ENCODE measurements around the gene TJP2. TPM values are rescaled to one million over a fixed set of nuclear protein-coding genes. Genes with fewer than 3 reads are reported as not detected.

The TJP2 gene
- total RNA-seq, 1 donor from 2014 or later: 17.2 TPM

DNA sequence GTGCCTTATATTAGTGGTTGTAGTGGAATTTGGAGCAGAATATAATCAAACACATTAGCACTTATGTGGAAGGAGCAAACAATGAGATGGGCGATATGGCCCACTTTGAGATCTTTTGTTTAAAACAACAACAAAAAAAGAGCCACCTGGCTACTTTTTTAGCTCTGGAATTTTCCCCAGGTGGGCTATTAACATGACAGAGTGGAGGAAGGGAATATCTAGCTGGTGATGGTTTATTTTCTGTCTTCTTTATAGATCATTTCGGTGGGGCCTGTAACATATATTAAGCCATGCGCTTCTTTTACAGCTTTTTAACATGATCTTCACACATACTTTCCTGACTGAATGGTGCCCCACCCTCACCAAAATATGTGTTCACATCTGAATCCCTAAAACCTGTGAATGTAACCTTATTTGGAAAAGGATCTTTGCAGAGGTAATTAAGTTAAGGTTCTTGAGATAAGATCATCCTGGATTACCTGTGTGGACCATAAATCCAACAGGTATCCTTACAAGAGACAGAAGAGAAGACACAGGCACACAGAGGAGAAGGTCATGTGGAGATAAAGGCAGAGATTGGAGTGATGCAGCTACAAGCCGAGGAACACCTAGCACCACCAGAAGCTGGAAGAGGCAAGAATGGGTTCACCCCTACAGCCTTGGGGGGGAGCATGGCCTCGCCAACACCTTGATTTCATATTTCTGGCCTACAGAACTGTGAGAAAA is 134.3 kb downstream of the TJP2 start:
- H3K27me3 ChIP-seq (ENCODE audit: control insufficient read depth in 3 of 3, insufficient read depth in 3 of 3, low read length in 3 of 3): no peaks in the 10 kb centered on the region
- H3K9ac ChIP-seq (ENCODE audit: low read depth in 1 of 3, low read length in 3 of 3): no peak overlapping the region
- peaks cover 0 to 4% (median 3%) of the 10 kb centered on the region in 3 donors for H3K9me3 ChIP-seq (ENCODE audit: control insufficient read depth in 3 of 3, low read length in 3 of 3)
- no peak overlapping the region for H3K4me3 ChIP-seq (ENCODE audit: low read length in 3 of 3)
- H3K36me3 ChIP-seq (ENCODE audit: control insufficient read depth in 3 of 3, insufficient read depth in 3 of 3, low read length in 3 of 3): no peaks in the 10 kb centered on the region
- H3K4me1 ChIP-seq (ENCODE audit: control insufficient read depth in 3 of 3, insufficient read depth in 3 of 3, low read length in 3 of 3): no peaks in the 10 kb centered on the region
- H3K27ac ChIP-seq (ENCODE audit: low read depth, low read length): no peak overlapping the region

DNA sequence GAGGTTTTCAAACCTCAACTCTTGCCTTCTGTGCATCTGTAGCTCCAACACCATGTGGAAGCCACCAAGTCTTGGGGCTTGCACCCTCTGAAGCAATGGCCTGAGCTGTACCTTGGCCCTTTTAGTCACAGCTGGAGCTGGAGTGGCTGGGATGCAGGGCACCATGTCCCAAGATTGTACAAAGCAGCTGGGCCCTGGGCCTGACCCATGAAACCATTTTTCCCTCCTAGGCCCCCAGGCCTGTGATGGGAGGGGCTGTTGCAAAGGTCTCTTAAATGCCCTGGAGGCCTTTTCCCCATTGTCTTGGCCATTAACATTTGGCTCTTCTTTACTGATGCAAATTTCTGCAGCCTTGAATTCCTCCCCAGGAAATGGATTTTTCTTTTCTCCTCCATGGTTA is 139.1 kb downstream of the TJP2 start:
- H3K4me3 ChIP-seq (ENCODE audit: low read length in 3 of 3): no peak overlapping the region
- no peaks in the 10 kb centered on the region for H3K27me3 ChIP-seq (ENCODE audit: control insufficient read depth in 3 of 3, insufficient read depth in 3 of 3, low read length in 3 of 3)
- no peaks in the 10 kb centered on the region for H3K4me1 ChIP-seq (ENCODE audit: control insufficient read depth in 3 of 3, insufficient read depth in 3 of 3, low read length in 3 of 3)
- H3K36me3 ChIP-seq (ENCODE audit: control insufficient read depth in 3 of 3, insufficient read depth in 3 of 3, low read length in 3 of 3): no peaks in the 10 kb centered on the region
- H3K27ac ChIP-seq (ENCODE audit: low read depth, low read length): no peak overlapping the region
- no peak overlapping the region for H3K9ac ChIP-seq (ENCODE audit: low read depth in 1 of 3, low read length in 3 of 3)
- H3K9me3 ChIP-seq (ENCODE audit: control insufficient read depth in 3 of 3, low read length in 3 of 3): peaks cover 0 to 4% (median 3%) of the 10 kb centered on the region in 3 donors

DNA sequence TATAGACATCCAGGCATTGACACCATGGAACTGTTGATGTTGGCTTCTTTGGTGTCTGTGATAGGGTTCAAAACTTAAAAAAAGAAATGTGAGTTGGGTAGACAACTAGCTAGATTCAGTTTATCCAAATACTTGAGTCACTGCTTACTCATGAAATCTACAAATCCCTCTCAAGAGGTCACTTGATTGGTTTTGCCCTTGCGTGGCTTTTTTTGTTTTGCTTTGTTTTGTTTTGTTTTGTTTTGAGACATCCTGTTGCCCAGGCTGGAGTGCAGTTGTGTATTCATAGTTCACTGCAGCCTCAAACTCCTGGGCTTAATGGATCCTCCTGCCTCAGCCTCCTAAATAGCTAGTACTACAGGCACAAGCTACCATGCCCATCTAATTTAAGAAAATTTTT is 140.5 kb downstream of the TJP2 start:
- H3K27ac ChIP-seq (ENCODE audit: low read depth, low read length): no peak overlapping the region
- no peaks in the 10 kb centered on the region for H3K4me1 ChIP-seq (ENCODE audit: control insufficient read depth in 3 of 3, insufficient read depth in 3 of 3, low read length in 3 of 3)
- no peak overlapping the region for H3K9ac ChIP-seq (ENCODE audit: low read depth in 1 of 3, low read length in 3 of 3)
- no peaks in the 10 kb centered on the region for H3K36me3 ChIP-seq (ENCODE audit: control insufficient read depth in 3 of 3, insufficient read depth in 3 of 3, low read length in 3 of 3)
- no peak overlapping the region for H3K4me3 ChIP-seq (ENCODE audit: low read length in 3 of 3)
- peaks cover 0 to 4% (median 3%) of the 10 kb centered on the region in 3 donors for H3K9me3 ChIP-seq (ENCODE audit: control insufficient read depth in 3 of 3, low read length in 3 of 3)
- H3K27me3 ChIP-seq (ENCODE audit: control insufficient read depth in 3 of 3, insufficient read depth in 3 of 3, low read length in 3 of 3): no peaks in the 10 kb centered on the region

DNA sequence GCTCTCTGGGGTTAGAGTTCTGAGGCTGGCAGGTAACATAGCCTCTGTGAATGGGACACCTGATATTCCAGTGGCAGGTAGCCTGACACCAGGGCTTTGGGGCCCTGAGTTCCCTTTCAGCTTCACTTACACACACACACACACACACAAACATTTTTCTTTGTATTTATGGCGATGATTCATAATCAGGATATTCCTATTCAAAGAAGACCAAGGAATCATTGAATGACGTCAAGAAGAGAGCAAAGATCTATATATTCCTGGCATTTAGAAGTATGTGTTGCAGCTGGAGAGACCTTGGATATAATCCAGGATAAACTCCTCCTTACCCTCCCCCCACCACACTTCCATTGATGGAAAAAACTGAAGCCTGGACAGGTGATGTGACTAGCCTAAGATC is 143.0 kb downstream of the TJP2 start:
- Histone ChIP-seq H3K27me3 (ENCODE audit: control insufficient read depth in 3 of 3, insufficient read depth in 3 of 3, low read length in 3 of 3) (no peaks in the 10 kb centered on the region), H3K4me1 (ENCODE audit: control insufficient read depth in 3 of 3, insufficient read depth in 3 of 3, low read length in 3 of 3) (no peaks in the 10 kb centered on the region), H3K9me3 (ENCODE audit: control insufficient read depth in 3 of 3, low read length in 3 of 3) (peaks cover 0 to 4% (median 3%) of the 10 kb centered on the region in 3 donors), H3K4me3 (ENCODE audit: low read length in 3 of 3) (no peak overlapping the region), H3K9ac (ENCODE audit: low read depth in 1 of 3, low read length in 3 of 3) (no peak overlapping the region), H3K27ac (ENCODE audit: low read depth, low read length) (no peak overlapping the region), H3K36me3 (ENCODE audit: control insufficient read depth in 3 of 3, insufficient read depth in 3 of 3, low read length in 3 of 3) (no peaks in the 10 kb centered on the region)

DNA sequence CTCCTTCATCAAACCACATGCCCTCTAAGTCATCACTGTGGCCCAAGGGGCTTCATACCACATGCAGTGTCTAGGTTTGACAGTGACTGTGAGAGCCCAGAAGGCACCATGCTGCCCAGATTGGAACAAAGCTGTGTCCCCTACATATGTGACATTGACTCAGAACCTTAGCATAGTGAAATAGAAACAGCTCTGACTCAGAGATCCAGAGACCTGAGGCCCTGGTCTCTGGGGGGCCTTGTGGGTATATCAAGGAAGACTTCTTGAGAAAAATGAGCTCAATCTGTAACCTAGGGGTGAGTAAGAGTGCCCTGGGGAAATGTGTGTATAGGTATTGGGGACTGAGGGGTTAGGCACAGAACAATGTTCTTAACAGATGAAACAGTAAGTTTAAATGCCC is 143.8 kb downstream of the TJP2 start:
- no peak overlapping the region for H3K9ac ChIP-seq (ENCODE audit: low read depth in 1 of 3, low read length in 3 of 3)
- no peaks in the 10 kb centered on the region for H3K27me3 ChIP-seq (ENCODE audit: control insufficient read depth in 3 of 3, insufficient read depth in 3 of 3, low read length in 3 of 3)
- H3K36me3 ChIP-seq (ENCODE audit: control insufficient read depth in 3 of 3, insufficient read depth in 3 of 3, low read length in 3 of 3): no peaks in the 10 kb centered on the region
- H3K4me3 ChIP-seq (ENCODE audit: low read length in 3 of 3): no peak overlapping the region
- H3K9me3 ChIP-seq (ENCODE audit: control insufficient read depth in 3 of 3, low read length in 3 of 3): peaks cover 0 to under 1% (median under 1%) of the 10 kb centered on the region in 3 donors
- no peak overlapping the region for H3K27ac ChIP-seq (ENCODE audit: low read depth, low read length)
- no peaks in the 10 kb centered on the region for H3K4me1 ChIP-seq (ENCODE audit: control insufficient read depth in 3 of 3, insufficient read depth in 3 of 3, low read length in 3 of 3)

DNA sequence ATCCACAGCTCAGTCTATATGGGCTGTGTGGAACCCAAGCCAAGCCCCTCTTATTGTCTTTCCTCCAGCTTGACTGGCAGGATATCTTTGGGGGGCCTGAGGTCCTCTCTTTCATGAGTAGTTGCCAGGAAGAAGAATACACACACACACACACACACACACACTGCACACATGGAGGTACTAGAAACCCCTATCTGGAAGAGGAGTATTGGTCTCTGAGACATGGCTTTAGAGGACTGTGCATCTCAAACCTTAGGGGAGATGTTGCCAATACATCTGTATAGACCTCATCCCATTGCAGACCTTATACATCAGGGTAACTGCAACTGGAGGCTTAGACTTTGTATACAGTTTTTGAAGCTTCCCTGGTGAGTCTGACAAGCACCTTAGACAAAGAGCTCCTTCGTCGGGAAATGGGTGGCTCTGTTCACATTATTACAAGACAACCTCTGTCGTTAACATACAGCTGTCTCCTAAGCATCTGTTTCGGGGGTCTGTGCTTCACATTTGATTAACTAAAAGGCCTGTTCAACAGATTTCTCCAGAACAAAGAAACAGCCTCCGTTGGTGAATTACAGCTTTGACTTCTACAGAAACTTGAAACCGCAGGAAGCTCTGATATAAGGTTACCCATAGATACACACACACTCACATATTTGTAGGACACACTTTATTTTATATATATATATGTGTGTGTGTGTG is 145.4 kb downstream of the TJP2 start:
- Histone ChIP-seq H3K4me3 (ENCODE audit: low read length in 3 of 3) (no peak overlapping the region), H3K36me3 (ENCODE audit: control insufficient read depth in 3 of 3, insufficient read depth in 3 of 3, low read length in 3 of 3) (no peaks in the 10 kb centered on the region)

DNA sequence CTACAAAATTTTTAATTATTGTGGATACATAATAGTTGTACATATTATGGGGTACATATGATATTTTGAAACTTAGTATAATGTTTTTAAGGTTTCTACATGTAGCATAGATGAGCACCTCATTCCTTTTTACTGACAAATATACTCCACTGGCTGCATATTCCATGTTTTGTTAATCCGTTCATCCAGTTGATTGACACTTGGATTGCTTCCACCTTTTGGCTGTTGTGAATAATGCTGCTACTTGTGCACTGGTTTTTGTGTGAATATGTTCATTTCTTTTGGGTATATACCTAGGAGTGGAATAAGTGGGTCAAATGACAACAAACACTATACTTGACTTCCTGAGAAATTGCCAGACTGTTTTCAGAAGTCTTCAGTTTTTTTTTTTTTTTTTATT is 148.2 kb downstream of the TJP2 start:
- Histone ChIP-seq H3K36me3 (ENCODE audit: control insufficient read depth in 3 of 3, insufficient read depth in 3 of 3, low read length in 3 of 3) (no peaks in the 10 kb centered on the region), H3K4me3 (ENCODE audit: low read length in 3 of 3) (no peak overlapping the region), H3K27ac (ENCODE audit: low read depth, low read length) (no peak overlapping the region), H3K9me3 (ENCODE audit: control insufficient read depth in 3 of 3, low read length in 3 of 3) (no peaks in the 10 kb centered on the region), H3K9ac (ENCODE audit: low read depth in 1 of 3, low read length in 3 of 3) (no peak overlapping the region), H3K27me3 (ENCODE audit: control insufficient read depth in 3 of 3, insufficient read depth in 3 of 3, low read length in 3 of 3) (peaks cover 0 to 6% (median 0%) of the 10 kb centered on the region in 3 donors), H3K4me1 (ENCODE audit: control insufficient read depth in 3 of 3, insufficient read depth in 3 of 3, low read length in 3 of 3) (peaks cover 3 to 9% (median 5%) of the 10 kb centered on the region in 3 donors)

More for the DNA sequence above, 145.4 kb downstream of the TJP2 start:
- no peak overlapping the region for H3K9ac ChIP-seq (ENCODE audit: low read depth in 1 of 3, low read length in 3 of 3)
- no peak overlapping the region for H3K27ac ChIP-seq (ENCODE audit: low read depth, low read length)
- no peaks in the 10 kb centered on the region for H3K27me3 ChIP-seq (ENCODE audit: control insufficient read depth in 3 of 3, insufficient read depth in 3 of 3, low read length in 3 of 3)
- peaks cover 0 to 3% (median 2%) of the 10 kb centered on the region in 3 donors for H3K4me1 ChIP-seq (ENCODE audit: control insufficient read depth in 3 of 3, insufficient read depth in 3 of 3, low read length in 3 of 3)
- no peaks in the 10 kb centered on the region for H3K9me3 ChIP-seq (ENCODE audit: control insufficient read depth in 3 of 3, low read length in 3 of 3)

DNA sequence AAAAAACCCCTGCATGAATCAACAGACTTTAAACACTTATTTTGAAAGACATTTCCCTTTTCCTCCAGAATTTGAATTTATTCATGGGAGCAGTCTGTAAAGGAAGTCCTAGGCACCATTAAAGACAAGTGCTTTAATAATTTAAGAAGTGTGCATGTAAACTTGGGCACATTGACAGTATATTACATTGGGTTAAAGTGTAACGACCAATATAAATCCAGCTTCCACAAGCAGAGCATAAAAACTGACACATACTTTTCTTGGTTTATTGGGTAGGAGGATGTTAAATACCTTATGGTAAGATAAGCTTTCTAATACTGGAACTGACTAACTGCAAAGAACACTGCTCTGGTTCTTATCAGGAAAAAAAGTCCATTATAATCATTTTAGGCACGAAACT is 149.8 kb downstream of the TJP2 start:
- Histone ChIP-seq H3K4me3 (ENCODE audit: low read length in 3 of 3) (peak overlapping the region in 1 of 3 donors; percentile 75), H3K4me1 (ENCODE audit: control insufficient read depth in 3 of 3, insufficient read depth in 3 of 3, low read length in 3 of 3) (peaks cover 11 to 13% (median 12%) of the 10 kb centered on the region in 3 donors), H3K9ac (ENCODE audit: low read depth in 1 of 3, low read length in 3 of 3) (peak overlapping the region in 1 of 3 donors; percentile 10)

More for the DNA sequence above, 149.8 kb downstream of the TJP2 start:
- no peaks in the 10 kb centered on the region for H3K36me3 ChIP-seq (ENCODE audit: control insufficient read depth in 3 of 3, insufficient read depth in 3 of 3, low read length in 3 of 3)
- H3K27me3 ChIP-seq (ENCODE audit: control insufficient read depth in 3 of 3, insufficient read depth in 3 of 3, low read length in 3 of 3): peaks cover 0 to 6% (median 0%) of the 10 kb centered on the region in 3 donors
- no peaks in the 10 kb centered on the region for H3K9me3 ChIP-seq (ENCODE audit: control insufficient read depth in 3 of 3, low read length in 3 of 3)
- no peak overlapping the region for H3K27ac ChIP-seq (ENCODE audit: low read depth, low read length)

All from skeletal muscle tissue (tissue), 4 donors.